ENCODE measurements around the gene AURKA.

AURKA gene

DNA sequence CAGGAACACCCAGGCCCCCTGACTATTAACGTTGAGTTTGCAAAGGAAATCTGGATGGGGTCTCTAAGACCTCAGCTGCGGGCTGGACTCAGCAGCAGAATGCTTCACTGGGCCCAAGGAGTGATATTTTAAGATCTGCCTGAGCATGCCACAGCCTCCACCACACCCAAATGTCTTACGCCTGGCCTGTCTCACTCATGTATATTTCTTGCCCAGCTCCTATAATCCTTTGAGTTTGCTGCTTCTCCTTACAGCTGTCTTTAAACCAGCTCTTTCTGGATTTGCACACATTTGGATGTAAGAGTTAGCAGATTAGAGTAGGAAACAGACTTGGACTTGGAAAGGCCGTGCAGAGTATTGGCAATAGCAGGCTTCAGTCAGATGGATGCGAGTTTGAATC lies 36.4 kb upstream of the AURKA start:
- TF ChIP-seq TEAD4 (IDR thresholded peaks at IDR 0.05) (no peak), YY1 (IDR thresholded peaks at IDR 0.05; ENCODE audit: low read depth) (no peak), CREB1 (IDR thresholded peaks at IDR 0.05; ENCODE audit: low read depth) (no peak), NFIC (IDR thresholded peaks at IDR 0.05) (no peak), EP300 (IDR thresholded peaks at IDR 0.05; ENCODE audit: borderline replicate concordance) (no peak), FOXM1 (IDR thresholded peaks at IDR 0.05; ENCODE audit: borderline replicate concordance, low read depth) (no peak), CEBPB (IDR thresholded peaks at IDR 0.05) (no peak), RAD21 (IDR thresholded peaks at IDR 0.05; ENCODE audit: low read depth) (no peak)
- TF ChIP-seq, protein P1, sequence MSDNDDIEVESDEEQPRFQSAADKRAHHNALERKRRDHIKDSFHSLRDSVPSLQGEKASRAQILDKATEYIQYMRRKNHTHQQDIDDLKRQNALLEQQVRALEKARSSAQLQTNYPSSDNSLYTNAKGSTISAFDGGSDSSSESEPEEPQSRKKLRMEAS (IDR thresholded peaks at IDR 0.05) = no peak

DNA sequence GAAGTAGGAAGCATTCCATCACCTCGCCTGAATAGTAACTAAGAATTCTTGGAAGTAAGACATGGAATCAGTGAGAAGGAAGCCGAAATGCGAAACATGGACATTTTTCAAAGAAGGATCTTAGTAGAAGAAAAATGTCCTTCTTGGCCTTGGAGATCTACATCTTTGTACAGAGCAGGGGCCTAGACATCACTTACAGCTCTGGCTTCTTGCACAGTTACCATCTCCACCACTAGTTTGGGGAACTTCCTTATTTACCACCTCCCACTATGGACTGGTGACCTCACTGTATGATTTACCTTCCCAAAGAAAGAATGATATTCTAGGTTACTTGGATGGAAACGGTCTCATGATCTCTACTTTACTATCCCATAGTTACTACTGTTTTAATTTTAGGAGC lies 35.8 kb upstream of the AURKA start:
- TF ChIP-seq, protein P2, sequence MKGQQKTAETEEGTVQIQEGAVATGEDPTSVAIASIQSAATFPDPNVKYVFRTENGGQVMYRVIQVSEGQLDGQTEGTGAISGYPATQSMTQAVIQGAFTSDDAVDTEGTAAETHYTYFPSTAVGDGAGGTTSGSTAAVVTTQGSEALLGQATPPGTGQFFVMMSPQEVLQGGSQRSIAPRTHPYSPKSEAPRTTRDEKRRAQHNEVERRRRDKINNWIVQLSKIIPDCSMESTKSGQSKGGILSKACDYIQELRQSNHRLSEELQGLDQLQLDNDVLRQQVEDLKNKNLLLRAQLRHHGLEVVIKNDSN (IDR thresholded peaks at IDR 0.05) = no peak
- TF ChIP-seq, protein P3, sequence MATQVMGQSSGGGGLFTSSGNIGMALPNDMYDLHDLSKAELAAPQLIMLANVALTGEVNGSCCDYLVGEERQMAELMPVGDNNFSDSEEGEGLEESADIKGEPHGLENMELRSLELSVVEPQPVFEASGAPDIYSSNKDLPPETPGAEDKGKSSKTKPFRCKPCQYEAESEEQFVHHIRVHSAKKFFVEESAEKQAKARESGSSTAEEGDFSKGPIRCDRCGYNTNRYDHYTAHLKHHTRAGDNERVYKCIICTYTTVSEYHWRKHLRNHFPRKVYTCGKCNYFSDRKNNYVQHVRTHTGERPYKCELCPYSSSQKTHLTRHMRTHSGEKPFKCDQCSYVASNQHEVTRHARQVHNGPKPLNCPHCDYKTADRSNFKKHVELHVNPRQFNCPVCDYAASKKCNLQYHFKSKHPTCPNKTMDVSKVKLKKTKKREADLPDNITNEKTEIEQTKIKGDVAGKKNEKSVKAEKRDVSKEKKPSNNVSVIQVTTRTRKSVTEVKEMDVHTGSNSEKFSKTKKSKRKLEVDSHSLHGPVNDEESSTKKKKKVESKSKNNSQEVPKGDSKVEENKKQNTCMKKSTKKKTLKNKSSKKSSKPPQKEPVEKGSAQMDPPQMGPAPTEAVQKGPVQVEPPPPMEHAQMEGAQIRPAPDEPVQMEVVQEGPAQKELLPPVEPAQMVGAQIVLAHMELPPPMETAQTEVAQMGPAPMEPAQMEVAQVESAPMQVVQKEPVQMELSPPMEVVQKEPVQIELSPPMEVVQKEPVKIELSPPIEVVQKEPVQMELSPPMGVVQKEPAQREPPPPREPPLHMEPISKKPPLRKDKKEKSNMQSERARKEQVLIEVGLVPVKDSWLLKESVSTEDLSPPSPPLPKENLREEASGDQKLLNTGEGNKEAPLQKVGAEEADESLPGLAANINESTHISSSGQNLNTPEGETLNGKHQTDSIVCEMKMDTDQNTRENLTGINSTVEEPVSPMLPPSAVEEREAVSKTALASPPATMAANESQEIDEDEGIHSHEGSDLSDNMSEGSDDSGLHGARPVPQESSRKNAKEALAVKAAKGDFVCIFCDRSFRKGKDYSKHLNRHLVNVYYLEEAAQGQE (IDR thresholded peaks at IDR 0.05; ENCODE audit: low read depth) = no peak
- TF ChIP-seq YY1 (IDR thresholded peaks at IDR 0.05; ENCODE audit: low read depth) (no peak), FOXM1 (IDR thresholded peaks at IDR 0.05; ENCODE audit: borderline replicate concordance, low read depth) (no peak)
- TF ChIP-seq, protein P1 (IDR thresholded peaks at IDR 0.05) = no peak

DNA sequence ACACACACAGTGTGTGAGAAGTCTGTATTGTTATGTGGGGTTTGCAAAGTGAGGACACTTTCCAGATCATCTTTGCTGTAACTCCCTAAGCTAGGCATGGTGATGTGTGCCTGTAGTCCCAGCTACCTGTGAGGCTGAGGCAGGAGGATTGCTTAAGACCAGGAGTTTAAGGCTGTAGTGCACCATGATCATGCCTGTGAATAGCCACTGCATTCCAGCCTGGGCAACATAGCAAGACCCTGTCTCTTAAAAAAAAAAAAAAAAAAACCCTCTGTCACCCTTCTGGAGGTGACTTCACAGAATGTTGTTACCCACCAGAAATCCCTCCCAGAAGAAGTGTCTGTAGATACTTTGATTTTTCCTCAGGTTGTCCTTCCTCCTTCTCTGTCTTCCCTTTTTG lies 34.9 kb upstream of the AURKA start:
- TF ChIP-seq CREB1 (IDR thresholded peaks at IDR 0.05; ENCODE audit: low read depth) (no peak), CEBPB (IDR thresholded peaks at IDR 0.05) (no peak), TAF1 (IDR thresholded peaks at IDR 0.05; ENCODE audit: low read depth) (no peak), TCF12 (IDR thresholded peaks at IDR 0.05; ENCODE audit: low read depth) (no peak), FOXM1 (IDR thresholded peaks at IDR 0.05; ENCODE audit: borderline replicate concordance, low read depth) (no peak), EGR1 (IDR thresholded peaks at IDR 0.05) (no peak), TEAD4 (IDR thresholded peaks at IDR 0.05) (no peak)
- TF ChIP-seq, protein P3 (IDR thresholded peaks at IDR 0.05; ENCODE audit: low read depth) = no peak
- TF ChIP-seq, protein P1 (IDR thresholded peaks at IDR 0.05) = no peak

DNA sequence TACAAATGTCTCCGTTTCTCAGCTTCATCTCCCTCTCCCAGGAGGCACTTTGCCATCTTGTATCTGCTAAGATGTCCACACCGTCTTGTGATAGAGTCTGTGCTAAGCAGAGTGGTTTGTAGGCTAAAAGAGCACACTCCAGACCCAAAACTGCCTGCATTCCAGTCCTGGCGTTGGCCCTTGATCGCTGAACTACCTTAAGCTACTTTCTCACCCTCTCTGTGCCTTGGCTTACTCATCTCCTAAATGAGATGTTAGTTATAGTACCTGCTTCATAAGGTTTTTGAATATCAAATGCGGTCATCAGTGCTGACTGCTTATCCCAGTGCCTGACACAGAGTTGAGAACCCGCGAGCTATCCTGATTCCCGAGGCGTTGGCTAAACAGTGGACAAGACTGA lies 34.0 kb upstream of the AURKA start:
- TF ChIP-seq TAF1 (IDR thresholded peaks at IDR 0.05; ENCODE audit: low read depth) = no peak
- TF ChIP-seq, protein P3 (IDR thresholded peaks at IDR 0.05; ENCODE audit: low read depth) = no peak
- TF ChIP-seq YY1 (IDR thresholded peaks at IDR 0.05; ENCODE audit: low read depth) = no peak
- TF ChIP-seq EP300 (IDR thresholded peaks at IDR 0.05; ENCODE audit: borderline replicate concordance) = no peak
- TF ChIP-seq NFIC (IDR thresholded peaks at IDR 0.05) = no peak
- TF ChIP-seq RAD21 (IDR thresholded peaks at IDR 0.05; ENCODE audit: low read depth) = no peak
- TF ChIP-seq FOXM1 (IDR thresholded peaks at IDR 0.05; ENCODE audit: borderline replicate concordance, low read depth) = no peak
- TF ChIP-seq, protein P1 (IDR thresholded peaks at IDR 0.05) = no peak
- no peak for TF ChIP-seq TEAD4 (IDR thresholded peaks at IDR 0.05)
- no peak for TF ChIP-seq TCF12 (IDR thresholded peaks at IDR 0.05; ENCODE audit: low read depth)
- TF ChIP-seq CEBPB (IDR thresholded peaks at IDR 0.05) = no peak
- TF ChIP-seq, protein P2 (IDR thresholded peaks at IDR 0.05) = no peak
- no peak for TF ChIP-seq EGR1 (IDR thresholded peaks at IDR 0.05)
- no peak for TF ChIP-seq CREB1 (IDR thresholded peaks at IDR 0.05; ENCODE audit: low read depth)
- no peak for TF ChIP-seq ZBTB7A (IDR thresholded peaks at IDR 0.05; ENCODE audit: low read depth)

All from Ishikawa (cell line).